ENCODE measurements around the gene CSH2.
A peak's percentile ranks its signal among the peaks of the same experiment; 100 is the strongest.

Gene CSH2

GRCh38 chr17:63826468-63827001, 46.9 kb downstream of the CSH2 start:
- peak overlapping the region; percentile 89 for H3K27ac ChIP-seq

GRCh38 chr17:63824362-63824761, 49.1 kb downstream of the CSH2 start:
- TF ChIP-seq CTCF (IDR thresholded peaks at IDR 0.05) (no peak), ZFX (IDR thresholded peaks at IDR 0.05; ENCODE audit: borderline replicate concordance) (no peak)
- H3K27ac ChIP-seq: no peak overlapping the region

More at GRCh38 chr17:63826468-63827001, 46.9 kb downstream of the CSH2 start:
- TF ChIP-seq ZFX (IDR thresholded peaks at IDR 0.05; ENCODE audit: borderline replicate concordance) (no peak), CTCF (IDR thresholded peaks at IDR 0.05) (no peak)

- no peak overlapping the region for H3K27ac ChIP-seq
- TF ChIP-seq CTCF (IDR thresholded peaks at IDR 0.05) (no peak), ZFX (IDR thresholded peaks at IDR 0.05; ENCODE audit: borderline replicate concordance) (no peak)
Measured at GRCh38 chr17:63823659-63824331, 49.7 kb downstream of the CSH2 start.

GRCh38 chr17:63822537-63822936, 50.9 kb downstream of the CSH2 start:
- no peak overlapping the region for H3K27ac ChIP-seq
- TF ChIP-seq ZFX (IDR thresholded peaks at IDR 0.05; ENCODE audit: borderline replicate concordance) (no peak), CTCF (IDR thresholded peaks at IDR 0.05) (no peak)
